ENCODE data around the gene GALNT15.

- TF ChIP-seq EZH2 (IDR thresholded peaks at IDR 0.05; ENCODE audit: borderline replicate concordance, insufficient read depth, low read depth, low read length, poor library complexity, severe bottlenecking) = no peak
- no peak for TF ChIP-seq CTCF (IDR thresholded peaks at IDR 0.05)
These were observed 4.1 kb downstream of the GALNT15 start for GRCh38 chr3:16178628-16178988.

Data from B cell (primary cell).